H9 (cell line): ENCODE results near the gene EIF4E. TPM values are rescaled to one million over a fixed set of nuclear protein-coding genes. Genes with fewer than 3 reads are reported as not detected.

ENCODE experiments used
- DNase-seq: peaks from one replicate; pipeline ENCODE4 v3.0.0-alpha.2; 2017
- H2AFZ ChIP-seq: one replicate; pipeline ENCODE4 v1.6.1; 2013; ENCODE audit warnings: mild to moderate bottlenecking, low read length, control low read depth, moderate library complexity
- H2AK5ac ChIP-seq: 2 replicates; pipeline ENCODE4 v1.6.1; 2013; ENCODE audit warnings: low read length, control low read depth, mixed read lengths; ENCODE audit not compliant: insufficient read length
- H2BK120ac ChIP-seq: one replicate; pipeline ENCODE4 v1.6.1; 2013; ENCODE audit warnings: low read depth, mild to moderate bottlenecking, low read length, control low read depth, inconsistent platforms; ENCODE audit not compliant: poor library complexity, severe bottlenecking
- H2BK12ac ChIP-seq: 2 replicates; pipeline ENCODE4 v1.6.1; 2013; ENCODE audit warnings: low read length, control low read depth, mixed read lengths, low read depth; ENCODE audit not compliant: insufficient read length
- H2BK15ac ChIP-seq: 2 replicates; pipeline ENCODE4 v1.6.1; 2013; ENCODE audit warnings: low read depth, low read length, control low read depth
- H2BK20ac ChIP-seq: one replicate; pipeline ENCODE4 v1.6.1; 2013; ENCODE audit warnings: low read depth, mild to moderate bottlenecking, low read length, control low read depth, inconsistent platforms; ENCODE audit not compliant: poor library complexity, severe bottlenecking
- H2BK5ac ChIP-seq: 2 replicates; pipeline ENCODE4 v1.6.1; 2013; ENCODE audit warnings: low read length, control low read depth, mixed read lengths; ENCODE audit not compliant: insufficient read length
- H3K14ac ChIP-seq: 2 replicates; pipeline ENCODE4 v1.6.1; 2013; ENCODE audit warnings: low read length, control low read depth; ENCODE audit not compliant: insufficient read depth
- H3K18ac ChIP-seq: 2 replicates; pipeline ENCODE4 v1.6.1; 2013; ENCODE audit warnings: low read depth, mild to moderate bottlenecking, mixed read lengths, low read length, control low read depth; ENCODE audit not compliant: insufficient read length
- H3K23ac ChIP-seq: 2 replicates; pipeline ENCODE4 v1.6.1; 2013; ENCODE audit warnings: low read length, control low read depth, mixed read lengths, low read depth; ENCODE audit not compliant: insufficient read length
- H3K23me2 ChIP-seq: 2 replicates; pipeline ENCODE4 v1.6.1; 2013; ENCODE audit warnings: low read depth, mild to moderate bottlenecking, mixed read lengths, low read length, control low read depth; ENCODE audit not compliant: insufficient read length, poor library complexity, severe bottlenecking
- H3K27ac ChIP-seq: 2 replicates; pipeline ENCODE4 v1.5.1; 2013; ENCODE audit warnings: low read length, control low read depth, mixed read lengths, low read depth; ENCODE audit not compliant: insufficient read length
- H3K27me3 ChIP-seq: 2 replicates; pipeline ENCODE4 v1.6.1; 2013; ENCODE audit warnings: low read length, control low read depth, inconsistent platforms; ENCODE audit not compliant: insufficient read depth
- H3K4ac ChIP-seq: 2 replicates; pipeline ENCODE4 v1.6.1; 2013; ENCODE audit warnings: low read depth, mild to moderate bottlenecking, control low read depth, inconsistent platforms, low read length, moderate library complexity
- H3K4me1 ChIP-seq: 2 replicates; pipeline ENCODE4 v1.6.1; 2013; ENCODE audit warnings: low read length, control low read depth, inconsistent platforms; ENCODE audit not compliant: insufficient read depth
- H3K4me2 ChIP-seq: 2 replicates; pipeline ENCODE4 v1.6.1; 2013; ENCODE audit warnings: low read length, control low read depth, mixed read lengths; ENCODE audit not compliant: insufficient read length, insufficient read depth
- H3K56ac ChIP-seq: 2 replicates; pipeline ENCODE4 v1.6.1; 2013; ENCODE audit warnings: low read depth, mild to moderate bottlenecking, mixed read lengths, low read length, control low read depth; ENCODE audit not compliant: insufficient read length
- H3K79me1 ChIP-seq: 2 replicates; pipeline ENCODE4 v1.6.1; 2013; ENCODE audit warnings: low read depth, mild to moderate bottlenecking, moderate library complexity, low read length, control low read depth, inconsistent platforms; ENCODE audit not compliant: insufficient read depth, poor library complexity, severe bottlenecking
- H3K79me2 ChIP-seq: 2 replicates; pipeline ENCODE4 v1.6.1; 2013; ENCODE audit warnings: low read length, control low read depth, inconsistent platforms; ENCODE audit not compliant: insufficient read depth
- H3K9ac ChIP-seq: 2 replicates; pipeline ENCODE4 v1.6.1; 2013; ENCODE audit warnings: low read length, control low read depth, mixed read lengths; ENCODE audit not compliant: insufficient read length; ENCODE audit errors: extremely low read depth
- H3K9me3 ChIP-seq: one replicate; pipeline ENCODE4 v1.6.1; 2013; ENCODE audit warnings: low read depth, low read length, inconsistent platforms; ENCODE audit not compliant: control insufficient read depth
- H3T11ph ChIP-seq: one replicate; pipeline ENCODE4 v1.6.1; 2013; ENCODE audit warnings: mild to moderate bottlenecking, low read length, control low read depth, inconsistent platforms
- H4K20me1 ChIP-seq: one replicate; pipeline ENCODE4 v1.6.1; 2013; ENCODE audit not compliant: control insufficient read depth, insufficient read length, insufficient read depth
- H4K5ac ChIP-seq: 2 replicates; pipeline ENCODE4 v1.6.1; 2013; ENCODE audit warnings: low read depth, mild to moderate bottlenecking, mixed read lengths, low read length, control low read depth; ENCODE audit not compliant: insufficient read length
- H4K8ac ChIP-seq: replicated peaks from 2 replicates; pipeline ENCODE4 v1.6.1; 2013; ENCODE audit warnings: low read length, control low read depth, mixed read lengths, low read depth; ENCODE audit not compliant: insufficient read length
- H4K91ac ChIP-seq: 2 replicates; pipeline ENCODE4 v1.6.1; 2013; ENCODE audit warnings: low read depth, mild to moderate bottlenecking, moderate library complexity, mixed read lengths, low read length, control low read depth; ENCODE audit not compliant: insufficient read length
- H3K27ac Mint-ChIP-seq, 3 experiments: 2 replicates in 2 of 3; 3 replicates in 1 of 3; pipeline ENCODE4 v1.8.0; 2020 to 2021; ENCODE audit warnings: mixed read lengths in 3 of 3, mild to moderate bottlenecking in 1 of 3, moderate library complexity in 1 of 3
- H3K27me3 Mint-ChIP-seq: 2 replicates; pipeline ENCODE4 v1.8.0; 2021; ENCODE audit warnings: low read depth, mild to moderate bottlenecking, moderate library complexity, mixed read lengths
- H3K36me3 Mint-ChIP-seq, 3 experiments: 2 replicates in 2 of 3; 3 replicates in 1 of 3; pipeline ENCODE4 v1.8.0; 2020 to 2021; ENCODE audit warnings: low read depth in 3 of 3, mixed read lengths in 3 of 3; ENCODE audit not compliant: insufficient read depth in 1 of 3
- H3K4me1 Mint-ChIP-seq, 2 experiments: 2 replicates each; pipeline ENCODE4 v1.8.0; 2020; ENCODE audit warnings: mixed read lengths in 2 of 2
- H3K4me3 Mint-ChIP-seq, 2 experiments: 2 replicates in 1 of 2; 3 replicates in 1 of 2; pipeline ENCODE4 v1.8.0; 2020 to 2021; ENCODE audit warnings: mild to moderate bottlenecking in 2 of 2, mixed read lengths in 2 of 2, moderate library complexity in 1 of 2
- H3K9me3 Mint-ChIP-seq, 2 experiments: 2 replicates in 1 of 2; 3 replicates in 1 of 2; pipeline ENCODE4 v1.8.0; 2020; ENCODE audit warnings: mild to moderate bottlenecking in 2 of 2, mixed read lengths in 2 of 2, moderate library complexity in 1 of 2
- WGBS: extraction: QIAGEN DNeasy Blood & Tissue Kit; methylation state at CpG from one replicate; pipeline ENCODE4 v1.1.7; 2013; ENCODE audit warnings: missing lambda C conversion rate, low lambda C conversion rate, mixed read lengths; ENCODE audit not compliant: insufficient read length; ENCODE audit errors: extremely low coverage; 5-methylcytosine and 5-hydroxymethylcytosine counted together
- total RNA-seq: library from RNA; stranded (reverse); gene quantifications from 2 replicates; pipeline ENCODE4 v1.2.1, GENCODE V29; 2021
- TF ChIP-seq, protein P1 (sequence below): fragments of 200-600 bp; sonication (generic); conservative IDR thresholded peaks from 3 replicates; pipeline ENCODE4 v1.8.0; 2021; ENCODE audit warnings: antibody characterized with exemption, mild to moderate bottlenecking

EIF4E gene
- total RNA-seq, 1 experiment from 2014 or later: 163 TPM

DNA sequence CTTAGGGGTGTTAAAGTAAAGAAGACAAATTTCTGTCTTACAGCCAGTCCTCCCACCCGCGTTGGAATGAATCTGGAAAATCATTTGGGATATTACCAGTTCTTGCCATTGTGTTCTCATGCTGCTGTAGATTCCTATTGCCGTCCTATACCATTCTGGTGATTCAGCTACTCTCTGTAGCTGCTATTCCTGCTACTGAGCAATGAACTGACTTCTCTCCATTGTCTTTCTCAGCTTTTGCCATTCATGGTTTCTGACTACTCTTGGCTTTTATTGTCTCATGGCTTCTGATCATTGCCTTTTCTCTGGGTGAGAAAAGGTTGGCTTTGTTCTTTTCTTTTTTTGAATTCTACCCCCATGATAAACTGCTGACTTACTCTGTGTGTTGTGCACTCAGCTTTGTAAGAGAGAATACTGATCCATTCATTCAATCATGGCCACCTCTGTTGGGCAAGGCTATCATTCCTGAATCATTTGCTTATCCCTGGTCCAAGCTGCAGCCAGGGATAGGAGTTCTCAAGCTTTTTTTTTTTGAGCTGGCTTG is 38.9 kb upstream of the EIF4E start:
- no peak overlapping the region for H3K27ac ChIP-seq
- H3K4me1 ChIP-seq: no peaks in the 10 kb centered on the region
- Mint-ChIP-seq H3K27ac (peak overlapping the region in 1 of 3 experiments; percentile 1; a peak in 1 of 7 replicates), H3K36me3 (peaks cover 0 to 3% (median 3%) of the 10 kb centered on the region in 3 experiments; a peak in 2 of 7 replicates), H3K4me3 (no peak overlapping the region), H3K27me3 (no peaks in the 10 kb centered on the region; the same call in 1 of the 2 replicates), H3K9me3 (peaks cover 0 to 2% of the 10 kb centered on the region in 2 experiments; a peak in 2 of 5 replicates), H3K4me1 (peaks cover 15 to 16% of the 10 kb centered on the region in 2 experiments)
- TF ChIP-seq, protein P1, sequence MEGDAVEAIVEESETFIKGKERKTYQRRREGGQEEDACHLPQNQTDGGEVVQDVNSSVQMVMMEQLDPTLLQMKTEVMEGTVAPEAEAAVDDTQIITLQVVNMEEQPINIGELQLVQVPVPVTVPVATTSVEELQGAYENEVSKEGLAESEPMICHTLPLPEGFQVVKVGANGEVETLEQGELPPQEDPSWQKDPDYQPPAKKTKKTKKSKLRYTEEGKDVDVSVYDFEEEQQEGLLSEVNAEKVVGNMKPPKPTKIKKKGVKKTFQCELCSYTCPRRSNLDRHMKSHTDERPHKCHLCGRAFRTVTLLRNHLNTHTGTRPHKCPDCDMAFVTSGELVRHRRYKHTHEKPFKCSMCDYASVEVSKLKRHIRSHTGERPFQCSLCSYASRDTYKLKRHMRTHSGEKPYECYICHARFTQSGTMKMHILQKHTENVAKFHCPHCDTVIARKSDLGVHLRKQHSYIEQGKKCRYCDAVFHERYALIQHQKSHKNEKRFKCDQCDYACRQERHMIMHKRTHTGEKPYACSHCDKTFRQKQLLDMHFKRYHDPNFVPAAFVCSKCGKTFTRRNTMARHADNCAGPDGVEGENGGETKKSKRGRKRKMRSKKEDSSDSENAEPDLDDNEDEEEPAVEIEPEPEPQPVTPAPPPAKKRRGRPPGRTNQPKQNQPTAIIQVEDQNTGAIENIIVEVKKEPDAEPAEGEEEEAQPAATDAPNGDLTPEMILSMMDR: no peak
- no peak overlapping the region for H3K4me2 ChIP-seq
- H2AFZ ChIP-seq: no peak overlapping the region
- no peak overlapping the region for H2BK15ac ChIP-seq
- no peak overlapping the region for H4K91ac ChIP-seq
- H3K79me2 ChIP-seq: no peaks in the 10 kb centered on the region
- no peaks in the 10 kb centered on the region for H4K20me1 ChIP-seq
- H3K23me2 ChIP-seq: no peaks in the 10 kb centered on the region
- H2AK5ac ChIP-seq: no peak overlapping the region
- no peak for DNase-seq
- H3K9ac ChIP-seq: no peak overlapping the region
- H3K4ac ChIP-seq: no peak overlapping the region
- H2BK120ac ChIP-seq: no peak overlapping the region
- no peaks in the 10 kb centered on the region for H3K9me3 ChIP-seq
- H3T11ph ChIP-seq: no peak overlapping the region
- H3K27me3 ChIP-seq: no peaks in the 10 kb centered on the region
- H3K79me1 ChIP-seq: no peaks in the 10 kb centered on the region
- no peak overlapping the region for H2BK20ac ChIP-seq
- H3K18ac ChIP-seq: no peak overlapping the region
- WGBS: no CpG with 5 or more reads among the region's 3 CpGs
- H4K5ac ChIP-seq: no peak overlapping the region
- no peak overlapping the region for H4K8ac ChIP-seq
- no peak overlapping the region for H3K23ac ChIP-seq
- H3K56ac ChIP-seq: no peak overlapping the region
- H2BK5ac ChIP-seq: no peak overlapping the region
- H2BK12ac ChIP-seq: no peak overlapping the region
- no peak overlapping the region for H3K14ac ChIP-seq
